GM18519 (cell line): ENCODE measurements around the gene TP53I11.

ENCODE experiments used
- ATAC-seq: cut with Tn5 transposase; IDR thresholded peaks from one replicate; pipeline ENCODE4 v1.9.1; 2021; ENCODE audit warnings: mild to moderate bottlenecking, moderate library complexity; ENCODE audit not compliant: unreplicated experiment, low FRiP score

Gene TP53I11

GRCh38 chr11:44917741-44918140 is 32.9 kb downstream of the TP53I11 start:
- ATAC-seq, result no peak

- ATAC-seq, result no peak
Measured at GRCh38 chr11:44916801-44917385, 33.8 kb downstream of the TP53I11 start.

GRCh38 chr11:44916331-44916730 is 34.4 kb downstream of the TP53I11 start:
- no peak for ATAC-seq

- ATAC-seq, result no peak
Measured at GRCh38 chr11:44915621-44916020, 35.1 kb downstream of the TP53I11 start.

GRCh38 chr11:44915004-44915403 is 35.7 kb downstream of the TP53I11 start:
- ATAC-seq, result no peak

GRCh38 chr11:44914105-44914504 is 36.6 kb downstream of the TP53I11 start:
- ATAC-seq, result no peak

- no peak for ATAC-seq
Measured at GRCh38 chr11:44913502-44913901, 37.2 kb downstream of the TP53I11 start.

GRCh38 chr11:44912270-44912987 is 38.3 kb downstream of the TP53I11 start:
- ATAC-seq, result no peak

- ATAC-seq, result no peak
Measured at GRCh38 chr11:44911029-44911814, 39.5 kb downstream of the TP53I11 start.

- ATAC-seq, result no peak
Measured at GRCh38 chr11:44910591-44910990, 40.1 kb downstream of the TP53I11 start.

- ATAC-seq, result no peak
Measured at GRCh38 chr11:44909557-44909956, 41.1 kb downstream of the TP53I11 start.

- no peak for ATAC-seq
Measured at GRCh38 chr11:44906649-44907048, 44.0 kb downstream of the TP53I11 start.

GRCh38 chr11:44905131-44905866 is 45.4 kb downstream of the TP53I11 start:
- no peak for ATAC-seq

GRCh38 chr11:44904261-44905020 is 46.2 kb downstream of the TP53I11 start:
- no peak for ATAC-seq

GRCh38 chr11:44903518-44903917 is 47.2 kb downstream of the TP53I11 start:
- no peak for ATAC-seq

GRCh38 chr11:44903035-44903434 is 47.6 kb downstream of the TP53I11 start:
- no peak for ATAC-seq

- ATAC-seq, result no peak
Measured at GRCh38 chr11:44901786-44902185, 48.9 kb downstream of the TP53I11 start.

GRCh38 chr11:44901120-44901633 is 49.5 kb downstream of the TP53I11 start:
- no peak for ATAC-seq

- no peak for ATAC-seq
Measured at GRCh38 chr11:44899959-44900358, 50.7 kb downstream of the TP53I11 start.
